Loucy (cell line): Measurements from ENCODE around the gene TBC1D22A.

Source experiments
- H2AFZ ChIP-seq: fragments of 200-600 bp; sonication (generic); 2 replicates; pipeline ENCODE4 v1.6.0; 2016; ENCODE audit warnings: antibody characterized with exemption, mild to moderate bottlenecking, low read length, moderate library complexity
- H3F3A ChIP-seq: fragments of 200-600 bp; 2 replicates; pipeline ENCODE4 v1.6.0; 2016; ENCODE audit warnings: antibody characterized with exemption, low read depth, mild to moderate bottlenecking
- H3K27me3 ChIP-seq: fragments of 200-600 bp; sonication (generic); 2 replicates; pipeline ENCODE4 v1.6.1; 2014; ENCODE audit warnings: low read length, mild to moderate bottlenecking; ENCODE audit not compliant: insufficient read depth, poor library complexity, severe bottlenecking
- H3K36me3 ChIP-seq: fragments of 200-600 bp; sonication (generic); 2 replicates; pipeline ENCODE4 v1.6.1; 2016; ENCODE audit warnings: low read length; ENCODE audit not compliant: insufficient read depth
- H3K4me1 ChIP-seq: fragments of 200-600 bp; sonication (generic); 2 replicates; pipeline ENCODE4 v1.5.1; 2014; ENCODE audit warnings: low read length, mild to moderate bottlenecking; ENCODE audit not compliant: insufficient read depth, poor library complexity, severe bottlenecking
- H3K4me2 ChIP-seq: fragments of 200-600 bp; sonication (generic); 2 replicates; pipeline ENCODE4 v1.6.0; 2014; ENCODE audit warnings: antibody characterized with exemption, low read length, low read depth, mild to moderate bottlenecking; ENCODE audit not compliant: poor library complexity, severe bottlenecking
- H3K4me3 ChIP-seq: fragments of 200-600 bp; sonication (generic); 2 replicates; pipeline ENCODE4 v1.5.1; 2014; ENCODE audit warnings: low read length, mild to moderate bottlenecking, mixed read lengths; ENCODE audit not compliant: poor library complexity, severe bottlenecking
- H3K79me2 ChIP-seq: fragments of 200-600 bp; sonication (generic); 2 replicates; pipeline ENCODE4 v1.6.1; 2014; ENCODE audit warnings: low read length; ENCODE audit not compliant: insufficient read depth
- H3K9ac ChIP-seq: fragments of 200-600 bp; sonication (generic); 2 replicates; pipeline ENCODE4 v1.6.0; 2014; ENCODE audit warnings: mild to moderate bottlenecking, low read depth, low read length, moderate library complexity; ENCODE audit not compliant: poor library complexity, severe bottlenecking
- H3K9me2 ChIP-seq: fragments of 200-600 bp; sonication (generic); replicated peaks from 2 replicates; pipeline ENCODE4 v1.6.1; 2016; ENCODE audit warnings: low read depth, low read length, mixed read lengths
- H3K9me3 ChIP-seq: fragments of 200-600 bp; sonication (generic); 2 replicates; pipeline ENCODE4 v1.6.1; 2014; ENCODE audit warnings: mild to moderate bottlenecking, antibody characterized with exemption, low read length, low read depth; ENCODE audit not compliant: insufficient read depth
- H4K20me1 ChIP-seq: fragments of 200-600 bp; sonication (generic); 2 replicates; pipeline ENCODE4 v1.6.0; 2014; ENCODE audit warnings: antibody characterized with exemption, low read length, mild to moderate bottlenecking; ENCODE audit not compliant: insufficient read depth, poor library complexity, severe bottlenecking
- EZH2phosphoT487 ChIP-seq: fragments of 200-600 bp; IDR thresholded peaks from 2 replicates; pipeline ENCODE4 v1.6.1; 2018; ENCODE audit warnings: antibody characterized with exemption, mild to moderate bottlenecking, moderate library complexity, borderline replicate concordance
- TF ChIP-seq, protein P1 (sequence below): fragments of 200-600 bp; sonication (generic); conservative IDR thresholded peaks from 2 replicates; pipeline ENCODE4 v1.5.1; 2014; ENCODE audit warnings: mild to moderate bottlenecking, antibody characterized with exemption, low read length

TBC1D22A gene

DNA sequence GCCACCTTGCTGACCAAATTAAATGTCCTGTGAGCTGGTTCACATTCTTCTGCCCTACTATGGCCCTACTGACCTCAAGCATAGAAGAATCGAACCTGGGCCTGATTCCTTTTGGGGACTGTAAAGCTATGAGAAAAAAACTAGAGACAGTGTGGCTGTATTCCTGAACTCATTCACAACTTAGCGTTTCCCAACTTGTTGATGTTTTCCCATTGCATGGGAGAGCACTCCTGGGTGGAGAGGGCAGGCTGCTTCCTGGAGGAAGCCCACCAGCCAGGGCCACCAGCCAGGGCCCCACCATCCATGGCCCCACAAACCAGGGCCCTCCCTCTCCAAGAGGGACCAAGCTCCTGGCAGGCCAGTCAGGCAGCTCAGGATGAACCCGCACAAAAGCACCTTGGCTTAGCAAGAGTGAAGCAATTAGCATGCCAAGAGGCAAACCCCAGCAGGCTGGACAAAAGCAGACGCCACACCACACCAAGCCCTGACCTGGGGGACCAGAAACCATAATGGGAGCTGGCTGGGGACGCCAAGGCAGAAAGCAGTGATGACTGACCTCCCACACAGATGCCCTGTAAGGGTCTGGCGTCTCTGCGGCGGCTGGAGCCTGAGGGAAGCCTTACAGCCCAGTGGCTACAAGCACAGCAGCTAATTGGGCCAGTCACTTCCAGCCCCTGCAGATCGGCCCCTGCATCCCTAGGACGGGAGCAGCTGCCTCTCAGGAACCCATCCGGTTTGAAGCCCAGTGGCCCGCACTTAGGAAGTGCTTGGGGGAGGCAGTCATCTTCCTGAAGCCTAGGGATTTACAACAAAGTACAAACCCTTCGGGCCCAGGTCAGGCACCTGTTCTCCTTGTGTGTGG, 26.5 kb upstream of the TBC1D22A start:
- Histone ChIP-seq H3K27me3 (no peaks in the 10 kb centered on the region), H3K9ac (peak overlapping the region; percentile 77), H3K9me3 (no peaks in the 10 kb centered on the region), H3K4me1 (peaks cover 42% of the 10 kb centered on the region), H3K9me2 (no peaks in the 10 kb centered on the region), H4K20me1 (peaks cover 49% of the 10 kb centered on the region), H3F3A (no peaks in the 10 kb centered on the region), H3K4me3 (peak overlapping the region; percentile 81), H2AFZ (no peak overlapping the region), H3K4me2 (peak overlapping the region; percentile 74), H3K79me2 (peaks cover 62% of the 10 kb centered on the region), H3K36me3 (no peaks in the 10 kb centered on the region)
- TF ChIP-seq EZH2phosphoT487, result no peak
- TF ChIP-seq, protein P1, sequence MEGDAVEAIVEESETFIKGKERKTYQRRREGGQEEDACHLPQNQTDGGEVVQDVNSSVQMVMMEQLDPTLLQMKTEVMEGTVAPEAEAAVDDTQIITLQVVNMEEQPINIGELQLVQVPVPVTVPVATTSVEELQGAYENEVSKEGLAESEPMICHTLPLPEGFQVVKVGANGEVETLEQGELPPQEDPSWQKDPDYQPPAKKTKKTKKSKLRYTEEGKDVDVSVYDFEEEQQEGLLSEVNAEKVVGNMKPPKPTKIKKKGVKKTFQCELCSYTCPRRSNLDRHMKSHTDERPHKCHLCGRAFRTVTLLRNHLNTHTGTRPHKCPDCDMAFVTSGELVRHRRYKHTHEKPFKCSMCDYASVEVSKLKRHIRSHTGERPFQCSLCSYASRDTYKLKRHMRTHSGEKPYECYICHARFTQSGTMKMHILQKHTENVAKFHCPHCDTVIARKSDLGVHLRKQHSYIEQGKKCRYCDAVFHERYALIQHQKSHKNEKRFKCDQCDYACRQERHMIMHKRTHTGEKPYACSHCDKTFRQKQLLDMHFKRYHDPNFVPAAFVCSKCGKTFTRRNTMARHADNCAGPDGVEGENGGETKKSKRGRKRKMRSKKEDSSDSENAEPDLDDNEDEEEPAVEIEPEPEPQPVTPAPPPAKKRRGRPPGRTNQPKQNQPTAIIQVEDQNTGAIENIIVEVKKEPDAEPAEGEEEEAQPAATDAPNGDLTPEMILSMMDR, result no peak

DNA sequence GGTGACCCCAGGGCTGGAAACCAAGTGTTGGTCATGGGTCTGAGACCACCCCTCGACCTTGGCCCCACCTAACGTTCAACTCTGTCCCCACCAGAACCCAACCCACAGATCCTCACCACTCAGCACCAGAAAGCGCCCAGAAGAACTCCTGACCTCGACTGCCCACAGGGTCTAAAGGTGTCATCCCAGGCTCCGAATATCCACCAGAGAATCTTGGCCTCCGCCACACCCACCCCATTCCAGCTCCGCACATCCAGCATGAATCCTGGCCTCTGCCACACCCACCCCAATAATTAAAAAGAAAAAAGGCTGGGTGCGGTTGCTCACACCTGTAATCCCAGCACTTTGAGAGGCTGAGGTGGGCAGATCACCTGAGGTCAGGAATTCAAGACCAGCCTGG, 25.7 kb upstream of the TBC1D22A start:
- H3F3A ChIP-seq, result no peaks in the 10 kb centered on the region
- peak overlapping the region; percentile 81 for H3K4me3 ChIP-seq
- H4K20me1 ChIP-seq, result peaks cover 42% of the 10 kb centered on the region
- H3K36me3 ChIP-seq, result no peaks in the 10 kb centered on the region
- H3K9me3 ChIP-seq, result no peaks in the 10 kb centered on the region
- H3K27me3 ChIP-seq, result no peaks in the 10 kb centered on the region
- peaks cover 55% of the 10 kb centered on the region for H3K79me2 ChIP-seq
- H3K4me1 ChIP-seq, result peaks cover 39% of the 10 kb centered on the region
- H3K4me2 ChIP-seq, result peak overlapping the region; percentile 74
- TF ChIP-seq, protein P1, result no peak
- TF ChIP-seq EZH2phosphoT487, result no peak
- no peaks in the 10 kb centered on the region for H3K9me2 ChIP-seq
- peak overlapping the region; percentile 77 for H3K9ac ChIP-seq
- H2AFZ ChIP-seq, result no peak overlapping the region

DNA sequence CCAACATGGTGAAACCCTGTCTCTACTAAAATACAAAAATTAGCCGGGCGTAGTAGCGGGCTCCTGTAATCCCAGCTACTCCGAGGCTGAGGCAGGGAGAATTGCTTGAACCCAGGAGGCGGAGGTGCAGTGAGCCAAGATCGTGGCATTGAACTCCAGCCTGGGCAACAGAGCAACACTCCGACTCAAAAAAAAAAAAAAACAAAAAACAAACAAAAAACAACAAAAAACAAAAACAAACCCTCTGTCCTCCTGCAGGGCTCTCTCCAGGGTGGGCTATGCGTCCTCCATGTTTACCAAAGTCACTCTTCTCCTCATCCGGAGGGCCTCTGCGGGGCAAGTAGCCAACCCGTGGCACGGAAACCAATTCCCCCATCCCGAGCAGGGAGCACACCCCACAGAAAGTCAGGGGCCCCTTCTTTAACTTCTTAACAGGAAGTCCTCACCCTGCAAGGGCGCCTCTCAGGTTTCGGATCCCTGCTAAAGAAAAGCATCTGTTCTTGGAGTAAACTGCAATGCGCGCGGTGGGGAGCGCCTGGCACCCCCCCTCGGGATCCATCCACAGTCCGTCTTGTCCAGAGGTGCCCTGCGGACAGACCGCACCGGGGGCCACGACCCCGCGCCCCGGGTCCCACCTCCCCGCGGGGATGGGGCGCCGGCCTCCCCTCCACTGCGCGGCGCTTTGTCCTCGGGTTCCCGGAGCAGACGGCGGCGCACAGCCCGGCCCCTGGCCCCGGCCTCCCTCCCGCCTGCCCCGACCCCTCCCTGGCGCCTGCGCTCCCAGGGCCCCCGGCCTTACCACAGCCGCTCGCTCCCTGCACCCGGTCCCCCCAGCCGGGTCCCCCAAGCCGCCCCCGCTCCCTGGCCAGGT, 25.1 kb upstream of the TBC1D22A start:
- no peaks in the 10 kb centered on the region for H3K36me3 ChIP-seq
- peaks cover 37% of the 10 kb centered on the region for H4K20me1 ChIP-seq
- peak overlapping the region; percentile 74 for H3K4me2 ChIP-seq
- H3K4me1 ChIP-seq, result peaks cover 37% of the 10 kb centered on the region
- no peak for TF ChIP-seq EZH2phosphoT487
- TF ChIP-seq, protein P1, result no peak
- peak overlapping the region; percentile 53 for H2AFZ ChIP-seq
- peak overlapping the region; percentile 77 for H3K9ac ChIP-seq
- H3F3A ChIP-seq, result no peaks in the 10 kb centered on the region
- no peaks in the 10 kb centered on the region for H3K27me3 ChIP-seq
- peaks cover 49% of the 10 kb centered on the region for H3K79me2 ChIP-seq
- H3K9me3 ChIP-seq, result no peaks in the 10 kb centered on the region
- no peaks in the 10 kb centered on the region for H3K9me2 ChIP-seq
- peak overlapping the region; percentile 81 for H3K4me3 ChIP-seq
